Measurements from ENCODE around the gene STARD3NL. TPM values are rescaled to one million over a fixed set of nuclear protein-coding genes. Genes with fewer than 3 reads are reported as not detected.

Gene STARD3NL
- total RNA-seq, 4 donors from 2014 or later, result 29.2 to 56.1 (median 48.4) TPM

DNA sequence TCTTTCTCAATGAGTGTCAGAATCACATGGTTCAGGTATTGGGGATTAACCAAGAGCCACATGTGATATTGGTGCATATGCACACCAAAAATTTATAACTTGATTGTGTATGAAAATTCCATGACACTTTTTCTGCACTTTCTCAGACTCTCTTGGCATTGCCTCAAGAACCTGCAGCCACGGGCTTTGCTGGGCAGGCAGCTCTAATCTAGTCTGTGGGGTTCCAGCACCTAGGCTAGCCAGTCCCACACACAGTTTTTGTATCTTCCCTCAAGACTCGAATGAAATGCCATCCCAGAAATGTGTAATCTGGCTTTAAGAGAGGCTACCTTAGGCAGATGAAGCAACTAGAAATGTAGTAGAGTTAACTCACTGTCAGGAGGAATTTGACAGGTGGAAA is 21.7 kb downstream of the STARD3NL start:
- H3K36me3 ChIP-seq, result peaks cover 0 to 4% (median 2%) of the 10 kb centered on the region in 4 donors
- DNase-seq (ENCODE audit: extremely low spot score), result no peak
- H3K4me1 ChIP-seq, result peaks cover 24 to 61% (median 56%) of the 10 kb centered on the region in 4 donors
- intact Hi-C loops (cut with DNase I), result no loop called here
- no peak overlapping the region for H3K27ac ChIP-seq (replicated peaks in 1 of 4)
- WGBS, result 43% methylated on average over 2 of the region's 2 CpGs
- TF ChIP-seq, protein P1, sequence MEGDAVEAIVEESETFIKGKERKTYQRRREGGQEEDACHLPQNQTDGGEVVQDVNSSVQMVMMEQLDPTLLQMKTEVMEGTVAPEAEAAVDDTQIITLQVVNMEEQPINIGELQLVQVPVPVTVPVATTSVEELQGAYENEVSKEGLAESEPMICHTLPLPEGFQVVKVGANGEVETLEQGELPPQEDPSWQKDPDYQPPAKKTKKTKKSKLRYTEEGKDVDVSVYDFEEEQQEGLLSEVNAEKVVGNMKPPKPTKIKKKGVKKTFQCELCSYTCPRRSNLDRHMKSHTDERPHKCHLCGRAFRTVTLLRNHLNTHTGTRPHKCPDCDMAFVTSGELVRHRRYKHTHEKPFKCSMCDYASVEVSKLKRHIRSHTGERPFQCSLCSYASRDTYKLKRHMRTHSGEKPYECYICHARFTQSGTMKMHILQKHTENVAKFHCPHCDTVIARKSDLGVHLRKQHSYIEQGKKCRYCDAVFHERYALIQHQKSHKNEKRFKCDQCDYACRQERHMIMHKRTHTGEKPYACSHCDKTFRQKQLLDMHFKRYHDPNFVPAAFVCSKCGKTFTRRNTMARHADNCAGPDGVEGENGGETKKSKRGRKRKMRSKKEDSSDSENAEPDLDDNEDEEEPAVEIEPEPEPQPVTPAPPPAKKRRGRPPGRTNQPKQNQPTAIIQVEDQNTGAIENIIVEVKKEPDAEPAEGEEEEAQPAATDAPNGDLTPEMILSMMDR (IDR thresholded peaks at IDR 0.05), result no peak
- TF ChIP-seq POLR2AphosphoS5 (IDR thresholded peaks at IDR 0.05), result no peak
- TF ChIP-seq POLR2A (IDR thresholded peaks at IDR 0.05; ENCODE audit: low read depth), result no peak
- TF ChIP-seq EP300 (IDR thresholded peaks at IDR 0.05), result no peak
- H3K27me3 ChIP-seq, result no peaks in the 10 kb centered on the region
- no peak overlapping the region for H3K4me3 ChIP-seq
- H3K9me3 ChIP-seq, result no peaks in the 10 kb centered on the region

DNA sequence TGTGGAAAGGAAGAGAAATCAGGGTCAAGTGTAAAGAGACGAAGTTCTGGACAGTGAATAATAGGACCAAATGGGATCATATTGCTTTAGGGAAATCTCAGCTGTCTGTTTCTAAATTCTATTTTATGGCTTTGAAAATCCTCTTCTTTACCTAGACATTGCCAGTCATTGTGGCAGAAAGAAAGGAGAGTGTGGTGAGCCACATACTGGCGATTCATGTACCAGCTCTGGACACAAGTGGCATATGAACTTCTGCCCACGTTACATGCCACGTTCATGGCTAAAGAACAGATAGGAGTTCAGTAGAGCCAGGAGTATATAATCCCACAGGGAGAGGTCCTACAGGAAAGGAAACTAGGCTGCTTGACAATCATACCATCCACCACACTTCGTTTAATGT is 28.0 kb downstream of the STARD3NL start:
- peaks cover 4 to 23% (median 8%) of the 10 kb centered on the region in 4 donors for H3K36me3 ChIP-seq
- WGBS, result 89% methylated on average over 5 of the region's 5 CpGs
- intact Hi-C loops (cut with DNase I), result no loop called here
- H3K27ac ChIP-seq (replicated peaks in 1 of 4), result no peak overlapping the region
- H3K9me3 ChIP-seq, result no peaks in the 10 kb centered on the region
- no peak overlapping the region for H3K4me3 ChIP-seq
- no peak for TF ChIP-seq POLR2AphosphoS5 (IDR thresholded peaks at IDR 0.05)
- DNase-seq (ENCODE audit: extremely low spot score), result no peak
- H3K27me3 ChIP-seq, result no peaks in the 10 kb centered on the region
- peaks cover under 1 to 12% (median 8%) of the 10 kb centered on the region in 4 donors for H3K4me1 ChIP-seq

DNA sequence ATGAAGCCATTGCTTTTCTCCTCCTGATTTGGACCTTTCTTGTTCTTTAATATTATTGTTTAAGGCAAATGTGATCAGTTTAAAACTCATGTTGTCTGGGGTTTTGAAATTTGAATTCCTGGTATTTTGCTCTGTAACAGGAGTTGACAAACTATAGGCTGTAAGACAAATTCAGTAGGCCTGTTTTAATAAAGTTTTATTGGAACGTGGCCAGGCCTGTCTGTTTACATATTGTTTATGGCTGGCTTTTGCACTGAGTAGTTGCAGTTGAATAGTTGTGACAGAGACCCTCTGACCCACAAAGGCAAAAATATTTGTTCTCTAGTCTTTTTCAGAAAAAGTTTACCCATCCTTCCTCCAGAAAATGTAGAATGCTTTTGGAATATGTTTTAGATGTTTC is 29.8 kb downstream of the STARD3NL start:
- no peaks in the 10 kb centered on the region for H3K27me3 ChIP-seq
- 71% methylated on average over 1 of the region's 1 CpG for WGBS
- peaks cover 11 to 25% (median 22%) of the 10 kb centered on the region in 4 donors for H3K4me1 ChIP-seq
- peaks cover 0 to 20% (median 8%) of the 10 kb centered on the region in 4 donors for H3K36me3 ChIP-seq
- H3K27ac ChIP-seq (replicated peaks in 1 of 4), result no peak overlapping the region
- DNase-seq (ENCODE audit: extremely low spot score), result no peak
- intact Hi-C loops (cut with DNase I), result no loop called here
- TF ChIP-seq POLR2A (IDR thresholded peaks at IDR 0.05; ENCODE audit: low read depth) (no peak), EP300 (IDR thresholded peaks at IDR 0.05) (no peak)
- no peak overlapping the region for H3K4me3 ChIP-seq
- H3K9me3 ChIP-seq, result no peaks in the 10 kb centered on the region

DNA sequence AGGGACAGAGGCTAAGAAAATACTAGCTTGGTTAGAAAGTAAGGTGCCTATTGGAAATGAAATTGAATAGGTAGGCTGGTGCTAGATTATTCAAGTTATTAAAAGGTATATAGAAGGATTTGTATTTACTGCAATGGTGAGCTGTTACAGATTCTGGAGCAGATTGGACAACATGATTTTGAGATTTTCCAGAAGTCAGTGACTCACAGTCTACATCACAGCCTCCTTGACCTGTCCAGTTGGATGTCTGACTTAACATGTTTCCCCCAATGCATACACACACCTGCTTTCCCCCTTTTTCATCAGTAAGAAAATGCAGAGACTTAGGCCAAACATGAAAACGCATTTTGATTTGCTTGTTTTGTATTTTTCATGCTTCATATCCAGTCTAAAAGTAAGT is 33.4 kb downstream of the STARD3NL start:
- DNase-seq (ENCODE audit: extremely low spot score), result no peak
- intact Hi-C loops (cut with DNase I), result no loop called here
- Histone ChIP-seq H3K4me1 (peaks cover 15 to 50% (median 42%) of the 10 kb centered on the region in 4 donors), H3K36me3 (peaks cover 6 to 26% (median 16%) of the 10 kb centered on the region in 4 donors), H3K4me3 (no peak overlapping the region), H3K27ac (replicated peaks in 1 of 4) (peak overlapping the region; percentile 41 to 61 (median 46)), H3K9me3 (no peaks in the 10 kb centered on the region), H3K27me3 (no peaks in the 10 kb centered on the region)
- no peak for TF ChIP-seq EP300 (IDR thresholded peaks at IDR 0.05)
- TF ChIP-seq, protein P1 (IDR thresholded peaks at IDR 0.05), result no peak
- peak in 1 of 2 donors; percentile 19 for TF ChIP-seq POLR2AphosphoS5 (IDR thresholded peaks at IDR 0.05)
- 86% methylated on average over 1 of the region's 1 CpG for WGBS

DNA sequence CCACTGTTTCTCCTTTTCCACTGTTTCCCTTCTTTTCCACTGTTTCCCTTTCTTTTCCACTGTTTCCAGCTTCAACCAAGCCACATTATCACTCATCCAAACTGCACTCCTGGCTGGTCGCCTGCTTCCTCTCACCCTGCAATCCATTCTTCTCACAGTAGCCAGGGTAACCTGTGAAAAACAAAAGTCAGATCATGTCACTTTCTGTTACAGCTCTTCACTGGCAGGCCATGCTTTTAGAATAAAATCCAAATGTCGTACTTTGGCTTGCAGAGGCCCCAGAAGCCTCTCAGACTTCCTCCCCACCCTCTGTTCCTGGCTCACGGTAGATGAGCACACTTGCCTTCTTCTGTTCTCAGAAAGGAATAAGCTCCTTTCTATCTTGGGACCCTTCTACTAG is 33.9 kb downstream of the STARD3NL start:
- Histone ChIP-seq H3K27ac (replicated peaks in 1 of 4) (peak overlapping the region; percentile 41 to 61 (median 46)), H3K9me3 (no peaks in the 10 kb centered on the region), H3K36me3 (peaks cover 10 to 30% (median 20%) of the 10 kb centered on the region in 4 donors), H3K4me3 (no peak overlapping the region), H3K4me1 (peaks cover 15 to 55% (median 43%) of the 10 kb centered on the region in 4 donors), H3K27me3 (no peaks in the 10 kb centered on the region)
- intact Hi-C loops (cut with DNase I), result no loop called here
- TF ChIP-seq POLR2AphosphoS5 (IDR thresholded peaks at IDR 0.05) (peak in 1 of 2 donors; percentile 20), EP300 (IDR thresholded peaks at IDR 0.05) (no peak)
- 27% methylated on average over 3 of the region's 3 CpGs for WGBS
- no peak for DNase-seq (ENCODE audit: extremely low spot score)

DNA sequence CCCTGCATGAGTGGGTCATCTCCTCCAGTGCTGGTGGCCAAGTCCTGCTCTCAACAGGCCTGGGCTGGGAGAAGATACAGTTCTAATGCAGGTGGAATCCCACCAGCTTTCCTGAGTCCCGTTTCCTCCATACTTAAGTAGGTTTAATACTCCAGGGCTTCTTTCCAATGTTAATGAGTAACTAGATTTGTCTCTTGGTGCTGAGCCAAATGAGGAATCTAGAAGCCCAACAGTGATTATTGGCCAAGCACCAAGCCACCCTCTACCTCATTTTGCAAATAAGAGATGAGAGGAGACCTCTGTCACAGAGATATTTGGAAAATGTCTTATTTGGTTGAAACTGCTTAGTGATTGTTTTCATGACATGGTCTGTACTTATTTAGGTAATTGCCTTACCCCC is 37.1 kb downstream of the STARD3NL start:
- Histone ChIP-seq H3K36me3 (peaks cover 22 to 51% (median 41%) of the 10 kb centered on the region in 4 donors), H3K27me3 (no peaks in the 10 kb centered on the region), H3K27ac (replicated peaks in 1 of 4) (peak overlapping the region in 1 of 4 donors; percentile 40), H3K4me1 (peaks cover 15 to 55% (median 43%) of the 10 kb centered on the region in 4 donors), H3K9me3 (no peaks in the 10 kb centered on the region), H3K4me3 (no peak overlapping the region)
- intact Hi-C loops (cut with DNase I), result no loop called here
- 71% methylated on average over 1 of the region's 1 CpG for WGBS
- no peak for DNase-seq (ENCODE audit: extremely low spot score)
- TF ChIP-seq POLR2AphosphoS5 (IDR thresholded peaks at IDR 0.05), result no peak
- TF ChIP-seq, protein P1 (IDR thresholded peaks at IDR 0.05), result no peak
- no peak for TF ChIP-seq POLR2A (IDR thresholded peaks at IDR 0.05; ENCODE audit: low read depth)
- TF ChIP-seq EP300 (IDR thresholded peaks at IDR 0.05), result no peak
